Peyer's patch (tissue), 4 donors: ENCODE results near the gene NR2F2. TPM values are rescaled to one million over a fixed set of nuclear protein-coding genes. Genes with fewer than 3 reads are reported as not detected.

Source experiments
- DNase-seq, 3 donors: peaks; one replicate each; pipeline ENCODE4 v3.0.0-alpha.2; 2017 to 2019
- H3K27ac ChIP-seq, 4 donors: fragments of 200-600 bp; sonication (generic); one replicate each; pipeline ENCODE4 v1.5.1; 2016 to 2019
- H3K27me3 ChIP-seq, 2 donors: fragments of 200-600 bp; sonication (generic); one replicate each; pipeline ENCODE4 v1.5.1; 2019
- H3K36me3 ChIP-seq, 3 donors: fragments of 200-600 bp; sonication (generic); one replicate each; pipeline ENCODE4 v1.5.1; 2016 to 2019
- H3K4me1 ChIP-seq, 4 donors: fragments of 200-600 bp; sonication (generic); one replicate each; pipeline ENCODE4 v1.5.1; 2016 to 2019
- H3K4me3 ChIP-seq, 4 donors: fragments of 200-600 bp; sonication (generic); 1 replicate in 3 of 4; 2 replicates in 1 of 4; pipeline ENCODE4 v1.5.1; 2016 to 2019; ENCODE audit warnings: mild to moderate bottlenecking in 1 of 4
- H3K9me3 ChIP-seq, 4 donors: fragments of 200-600 bp; sonication (generic); one replicate each; pipeline ENCODE4 v1.5.1; 2016 to 2019; ENCODE audit warnings: mild to moderate bottlenecking in 1 of 4
- CTCF ChIP-seq, 6 experiments: fragments of 450-650 bp in 4 of 6; fragments of 200-600 bp in 2 of 6; sonication (generic) in 1 of 6; IDR thresholded peaks; one replicate each; pipeline ENCODE4 v1.5.1; 2017 to 2019; ENCODE audit warnings: antibody characterized with exemption in 6 of 6, mild to moderate bottlenecking in 3 of 6, moderate library complexity in 1 of 6
- POLR2A ChIP-seq, 2 donors: fragments of 450-650 bp; IDR thresholded peaks; one replicate each; pipeline ENCODE4 v1.5.1; 2017; ENCODE audit warnings: antibody characterized with exemption in 2 of 2, mild to moderate bottlenecking in 2 of 2, moderate library complexity in 2 of 2
- total RNA-seq, 4 donors: library from RNA; depleted of rRNA; stranded (reverse); fragments of >200 nt; gene quantifications; one replicate each; pipeline ENCODE4 v1.1.0, GENCODE V29; 2016

NR2F2 gene
- total RNA-seq, 4 donors from 2014 or later, result 7.9 to 20.9 (median 15.3) TPM

- no peak for DNase-seq
- H3K27me3 ChIP-seq, result peaks cover 0 to 20% of the 10 kb centered on the region in 2 donors
- H3K4me3 ChIP-seq, result no peak overlapping the region
- H3K9me3 ChIP-seq, result no peaks in the 10 kb centered on the region
- H3K27ac ChIP-seq, result no peak overlapping the region
- H3K36me3 ChIP-seq, result no peaks in the 10 kb centered on the region
- H3K4me1 ChIP-seq, result peaks cover 0 to 12% (median 0%) of the 10 kb centered on the region in 4 donors
- TF ChIP-seq CTCF (IDR thresholded peaks at IDR 0.05) (no peak), POLR2A (IDR thresholded peaks at IDR 0.05) (no peak)
Observed at GRCh38 chr15:96362011-96362754, 31.7 kb downstream of the NR2F2 start.

- Histone ChIP-seq H3K27ac (no peak overlapping the region), H3K9me3 (no peaks in the 10 kb centered on the region), H3K36me3 (no peaks in the 10 kb centered on the region), H3K4me3 (no peak overlapping the region), H3K27me3 (peaks cover 0 to 20% of the 10 kb centered on the region in 2 donors), H3K4me1 (peaks cover 0 to 9% (median 0%) of the 10 kb centered on the region in 4 donors)
- DNase-seq, result no peak
- no peak for TF ChIP-seq CTCF (IDR thresholded peaks at IDR 0.05)
- TF ChIP-seq POLR2A (IDR thresholded peaks at IDR 0.05), result no peak
Observed at GRCh38 chr15:96362755-96363651, 32.5 kb downstream of the NR2F2 start.

GRCh38 chr15:96363707-96364106, 33.2 kb downstream of the NR2F2 start:
- H3K4me3 ChIP-seq, result no peak overlapping the region
- H3K36me3 ChIP-seq, result no peaks in the 10 kb centered on the region
- peaks cover 0 to 8% (median 0%) of the 10 kb centered on the region in 4 donors for H3K4me1 ChIP-seq
- TF ChIP-seq POLR2A (IDR thresholded peaks at IDR 0.05) (no peak), CTCF (IDR thresholded peaks at IDR 0.05) (no peak)
- no peak overlapping the region for H3K27ac ChIP-seq
- H3K9me3 ChIP-seq, result no peaks in the 10 kb centered on the region
- H3K27me3 ChIP-seq, result peaks cover 0 to 20% of the 10 kb centered on the region in 2 donors
- no peak for DNase-seq

GRCh38 chr15:96365781-96366525, 35.5 kb downstream of the NR2F2 start:
- H3K27me3 ChIP-seq, result peaks cover 0 to 14% of the 10 kb centered on the region in 2 donors
- no peak overlapping the region for H3K27ac ChIP-seq
- no peak overlapping the region for H3K4me3 ChIP-seq
- TF ChIP-seq POLR2A (IDR thresholded peaks at IDR 0.05) (no peak), CTCF (IDR thresholded peaks at IDR 0.05) (no peak)
- H3K36me3 ChIP-seq, result no peaks in the 10 kb centered on the region
- DNase-seq, result no peak
- H3K9me3 ChIP-seq, result no peaks in the 10 kb centered on the region
- H3K4me1 ChIP-seq, result no peaks in the 10 kb centered on the region

- Histone ChIP-seq H3K36me3 (no peaks in the 10 kb centered on the region), H3K27ac (no peak overlapping the region), H3K27me3 (peaks cover 0 to 8% of the 10 kb centered on the region in 2 donors), H3K4me1 (no peaks in the 10 kb centered on the region), H3K9me3 (no peaks in the 10 kb centered on the region), H3K4me3 (no peak overlapping the region)
- TF ChIP-seq POLR2A (IDR thresholded peaks at IDR 0.05), result no peak
- no peak for TF ChIP-seq CTCF (IDR thresholded peaks at IDR 0.05)
- no peak for DNase-seq
Observed at GRCh38 chr15:96366526-96366877, 36.0 kb downstream of the NR2F2 start.
